A673 (cell line): ENCODE measurements around the gene DPF3.

Experiments used
- EZH2 ChIP-seq: fragments of 200-600 bp; sonication (generic); IDR thresholded peaks from 2 replicates; pipeline ENCODE4 v1.6.1; 2017; ENCODE audit warnings: borderline replicate concordance, low read depth, mild to moderate bottlenecking, mixed read lengths, antibody characterized with exemption, low read length; ENCODE audit not compliant: poor library complexity, severe bottlenecking
- TF ChIP-seq, protein P1 (sequence below): fragments of 300-800, 200-600 bp; sonication (generic); conservative IDR thresholded peaks from 2 replicates; pipeline ENCODE4 v1.5.1; 2017; ENCODE audit warnings: low read depth, mild to moderate bottlenecking, antibody characterized with exemption, low read length, moderate library complexity, mixed read lengths

DNA sequence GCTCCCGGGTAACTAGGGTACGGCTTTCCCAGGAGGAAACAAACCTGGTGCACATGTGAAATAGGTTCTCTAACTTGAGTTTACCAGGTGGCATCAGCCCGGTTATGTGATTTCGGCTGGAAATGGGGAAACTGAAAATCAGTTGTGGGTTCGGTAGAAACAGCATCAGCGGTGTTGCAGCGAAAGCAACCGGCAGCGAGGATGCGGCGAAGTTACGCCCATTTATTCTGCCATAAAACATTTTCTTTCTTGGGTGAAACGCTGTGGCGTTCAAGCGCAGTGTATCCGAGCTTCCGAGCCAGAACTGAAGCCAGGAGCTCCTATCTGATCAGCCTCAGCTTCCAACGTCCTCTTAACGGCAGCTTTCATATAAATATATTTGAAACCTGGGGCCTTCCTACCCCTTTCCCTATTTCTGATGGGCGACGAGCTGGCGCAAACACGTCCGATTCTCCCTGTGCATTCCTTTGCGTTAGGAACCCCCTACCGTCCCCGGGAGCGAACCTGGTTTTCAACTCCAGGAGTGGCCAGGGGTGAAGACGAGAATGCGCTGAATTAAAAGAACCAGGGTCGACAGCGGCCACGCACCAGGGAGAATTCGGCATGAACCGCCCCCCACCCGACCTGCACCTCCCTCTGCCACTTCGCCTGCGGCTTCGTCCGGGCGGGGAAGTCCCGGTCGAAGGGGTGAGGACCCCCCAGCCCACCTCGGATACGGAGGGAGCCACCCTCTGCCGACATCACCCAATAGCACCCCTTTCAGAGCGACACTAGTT lies 1.6 kb downstream of the DPF3 start:
- TF ChIP-seq, protein P1, sequence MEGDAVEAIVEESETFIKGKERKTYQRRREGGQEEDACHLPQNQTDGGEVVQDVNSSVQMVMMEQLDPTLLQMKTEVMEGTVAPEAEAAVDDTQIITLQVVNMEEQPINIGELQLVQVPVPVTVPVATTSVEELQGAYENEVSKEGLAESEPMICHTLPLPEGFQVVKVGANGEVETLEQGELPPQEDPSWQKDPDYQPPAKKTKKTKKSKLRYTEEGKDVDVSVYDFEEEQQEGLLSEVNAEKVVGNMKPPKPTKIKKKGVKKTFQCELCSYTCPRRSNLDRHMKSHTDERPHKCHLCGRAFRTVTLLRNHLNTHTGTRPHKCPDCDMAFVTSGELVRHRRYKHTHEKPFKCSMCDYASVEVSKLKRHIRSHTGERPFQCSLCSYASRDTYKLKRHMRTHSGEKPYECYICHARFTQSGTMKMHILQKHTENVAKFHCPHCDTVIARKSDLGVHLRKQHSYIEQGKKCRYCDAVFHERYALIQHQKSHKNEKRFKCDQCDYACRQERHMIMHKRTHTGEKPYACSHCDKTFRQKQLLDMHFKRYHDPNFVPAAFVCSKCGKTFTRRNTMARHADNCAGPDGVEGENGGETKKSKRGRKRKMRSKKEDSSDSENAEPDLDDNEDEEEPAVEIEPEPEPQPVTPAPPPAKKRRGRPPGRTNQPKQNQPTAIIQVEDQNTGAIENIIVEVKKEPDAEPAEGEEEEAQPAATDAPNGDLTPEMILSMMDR: 0 out of 2 replicates have a peak, but pooled peaks have one; percentile 12
- no peak for TF ChIP-seq EZH2
